Putamen (tissue), 1 donor: ENCODE results near the gene SOX11.
A peak's percentile ranks its signal among the peaks of the same experiment; 100 is the strongest.
"Not testable (repeated sequence)": the region's sequence is repeated elsewhere in the genome, so short reads cannot be mapped to it uniquely, and the experiment has no call there.

ENCODE experiments used
- DNase-seq: peaks from one replicate; pipeline ENCODE4 v3.0.0-alpha.2; 2016; ENCODE audit warnings: low spot score

Gene SOX11

GRCh38 chr2:5691985-5692529 lies at the start of gene SOX11:
Gene SOX11 (plus strand): TSS chr2:5692384. CDS start chr2:5692722, 338 bp downstream.
- peak; percentile 63 for DNase-seq

GRCh38 chr2:5652734-5653133 lies 39.5 kb upstream of the SOX11 start:
- not testable (repeated sequence) for DNase-seq

- not testable (repeated sequence) for DNase-seq
Observed at GRCh38 chr2:5653756-5654155, 38.4 kb upstream of the SOX11 start.

- DNase-seq, result no peak
Observed at GRCh38 chr2:5657231-5657630, 35.0 kb upstream of the SOX11 start.

GRCh38 chr2:5660591-5660990 lies 31.6 kb upstream of the SOX11 start:
- DNase-seq, result no peak

- DNase-seq, result no peak
Observed at GRCh38 chr2:5661362-5661761, 30.8 kb upstream of the SOX11 start.

GRCh38 chr2:5664278-5664681 lies 27.9 kb upstream of the SOX11 start:
- DNase-seq, result no peak

GRCh38 chr2:5665066-5665465 lies 27.1 kb upstream of the SOX11 start:
- no peak for DNase-seq

GRCh38 chr2:5666798-5667197 lies 25.4 kb upstream of the SOX11 start:
- no peak for DNase-seq

- DNase-seq, result not testable (repeated sequence)
Observed at GRCh38 chr2:5667655-5668054, 24.5 kb upstream of the SOX11 start.

- DNase-seq, result no peak
Observed at GRCh38 chr2:5668682-5669250, 23.4 kb upstream of the SOX11 start.

- DNase-seq, result no peak
Observed at GRCh38 chr2:5672749-5673144, 19.4 kb upstream of the SOX11 start.

- no peak for DNase-seq
Observed at GRCh38 chr2:5673145-5674025, 18.8 kb upstream of the SOX11 start.

- DNase-seq, result no peak
Observed at GRCh38 chr2:5674026-5674340, 18.2 kb upstream of the SOX11 start.

- DNase-seq, result no peak
Observed at GRCh38 chr2:5677133-5677532, 15.1 kb upstream of the SOX11 start.

- no peak for DNase-seq
Observed at GRCh38 chr2:5683471-5683870, 8.7 kb upstream of the SOX11 start.

- no peak for DNase-seq
Observed at GRCh38 chr2:5685225-5685624, 7.0 kb upstream of the SOX11 start.

- DNase-seq, result no peak
Observed at GRCh38 chr2:5686068-5686467, 6.1 kb upstream of the SOX11 start.

GRCh38 chr2:5686536-5686935 lies 5.6 kb upstream of the SOX11 start:
- DNase-seq, result no peak

GRCh38 chr2:5689750-5690149 lies 2.4 kb upstream of the SOX11 start:
- no peak for DNase-seq

- DNase-seq, result no peak
Observed at GRCh38 chr2:5690286-5690685, 1.9 kb upstream of the SOX11 start.

GRCh38 chr2:5690718-5691220 lies 1.4 kb upstream of the SOX11 start:
- no peak for DNase-seq
